Uterus (tissue), 2 donors: ENCODE results near the gene INO80.

ENCODE experiments used
- CTCF ChIP-seq, 4 experiments: fragments of 200-600 bp in 2 of 4; fragments of 450-650 bp in 2 of 4; sonication (generic) in 2 of 4; IDR thresholded peaks; one replicate each; pipeline ENCODE4 v1.5.1; 2016 to 2019; ENCODE audit warnings: antibody characterized with exemption in 4 of 4, mild to moderate bottlenecking in 2 of 4, moderate library complexity in 1 of 4
- POLR2A ChIP-seq, 2 donors: fragments of 450-650 bp; IDR thresholded peaks; one replicate each; pipeline ENCODE4 v1.6.1; 2016; ENCODE audit warnings: antibody characterized with exemption in 2 of 2, mild to moderate bottlenecking in 1 of 2, moderate library complexity in 1 of 2

- TF ChIP-seq POLR2A (IDR thresholded peaks at IDR 0.05) (no peak), CTCF (IDR thresholded peaks at IDR 0.05) (no peak)
Measured at GRCh38 chr15:40942337-40942854, 173.7 kb downstream of the INO80 start.
